ENCODE data around the gene SPAM1. TPM values are rescaled to one million over a fixed set of nuclear protein-coding genes. Genes with fewer than 3 reads are reported as not detected.
"Not testable (repeated sequence)": the region's sequence is repeated elsewhere in the genome, so short reads cannot be mapped to it uniquely, and the experiment has no call there.

The SPAM1 gene
- total and polyA plus RNA-seq, 7 experiments from 2014 or later = not detected

- CTCF ChIA-PET, POLR2A ChIA-PET, ATAC-seq: not testable (repeated sequence)
Observed at GRCh38 chr7:123894753-123895152, 30.3 kb upstream of the SPAM1 start.

DNA sequence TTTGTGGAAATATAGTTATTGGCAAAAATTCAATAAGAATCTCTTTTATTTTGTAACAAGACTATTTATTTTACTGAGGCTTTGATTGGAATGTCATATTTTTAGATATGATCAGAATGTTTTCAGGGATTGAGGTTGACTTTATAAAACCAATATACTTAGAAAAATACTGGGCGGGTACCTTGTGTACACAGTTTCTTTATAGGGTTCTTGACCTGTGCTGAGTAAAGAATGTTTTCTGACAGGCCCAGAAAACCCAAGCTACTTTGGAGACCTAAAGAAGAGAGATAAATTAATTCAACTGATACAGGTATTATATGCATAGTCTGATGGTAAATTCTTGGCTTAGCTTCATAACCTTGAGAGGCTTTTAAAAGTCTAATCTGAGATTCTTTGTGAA lies 23.9 kb upstream of the SPAM1 start:
- Mint-ChIP-seq H3K9me3 (peaks cover 2 to 21% (median 4%) of the 10 kb centered on the region in 11 donors), H3K27ac (no peak overlapping the region), H3K4me3 (no peak overlapping the region), H3K27me3 (no peaks in the 10 kb centered on the region), H3K4me1 (no peaks in the 10 kb centered on the region), H3K36me3 (peaks cover 0 to 2% (median 0%) of the 10 kb centered on the region in 5 donors)
- CTCF ChIA-PET = no interaction called here
- Histone ChIP-seq H3K27me3 (ENCODE audit: control insufficient read depth in 2 of 2, insufficient read depth in 2 of 2, low read length in 2 of 2) (no peaks in the 10 kb centered on the region), H3K27ac (ENCODE audit: low read depth, low read length) (no peak overlapping the region), H3K4me1 (ENCODE audit: control insufficient read depth in 2 of 2, insufficient read depth in 2 of 2, low read length in 2 of 2) (no peaks in the 10 kb centered on the region), H3K4me3 (ENCODE audit: low read length) (no peak overlapping the region), H3K36me3 (ENCODE audit: control insufficient read depth in 2 of 3, insufficient read depth in 3 of 3, low read length in 3 of 3) (no peaks in the 10 kb centered on the region), H3K9me3 (ENCODE audit: control insufficient read depth in 2 of 3, low read length in 3 of 3) (no peaks in the 10 kb centered on the region)
- intact Hi-C loops (cut with micrococcal nuclease) = no loop called here
- DNase-seq = no peak
- POLR2A ChIA-PET = no interaction called here
- ATAC-seq = no peak

More at GRCh38 chr7:123894753-123895152, 30.3 kb upstream of the SPAM1 start:
- H3K27me3 ChIP-seq (ENCODE audit: control insufficient read depth in 2 of 2, insufficient read depth in 2 of 2, low read length in 2 of 2); H3K9me3 ChIP-seq (ENCODE audit: control insufficient read depth in 2 of 3, low read length in 3 of 3); intact Hi-C loops (cut with micrococcal nuclease); H3K36me3 ChIP-seq (ENCODE audit: control insufficient read depth in 2 of 3, insufficient read depth in 3 of 3, low read length in 3 of 3); H3K4me1 ChIP-seq (ENCODE audit: control insufficient read depth in 2 of 2, insufficient read depth in 2 of 2, low read length in 2 of 2); H3K4me1 Mint-ChIP-seq; H3K36me3 Mint-ChIP-seq; H3K27ac ChIP-seq (ENCODE audit: low read depth, low read length); DNase-seq; H3K27ac Mint-ChIP-seq; H3K4me3 Mint-ChIP-seq; H3K4me3 ChIP-seq (ENCODE audit: low read length): not testable (repeated sequence)
- peaks cover 2 to 40% (median 18%) of the 10 kb centered on the region in 11 donors for H3K9me3 Mint-ChIP-seq
- peaks cover 0 to 19% (median 14%) of the 10 kb centered on the region in 5 donors for H3K27me3 Mint-ChIP-seq

DNA sequence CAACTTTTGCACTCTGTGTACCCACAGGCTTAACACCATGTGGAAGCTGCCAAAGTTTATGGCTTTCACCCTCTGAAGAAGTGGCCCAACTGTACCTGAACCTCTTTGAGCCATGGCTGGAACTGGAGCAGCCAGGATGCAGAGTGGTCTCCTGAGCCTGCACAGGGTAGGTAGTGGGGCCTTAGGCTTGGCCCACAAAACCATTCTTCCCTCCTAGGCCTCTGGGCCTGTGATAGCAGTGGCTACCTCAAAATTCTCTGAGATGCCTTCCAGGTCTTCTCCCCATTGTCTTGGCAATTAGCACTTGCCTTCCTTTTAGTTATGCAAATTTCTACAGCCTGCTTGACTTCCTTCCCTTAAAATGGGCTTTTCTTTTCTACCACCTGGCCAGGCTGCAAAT lies 19.3 kb upstream of the SPAM1 start:
- Histone ChIP-seq H3K36me3 (ENCODE audit: control insufficient read depth in 2 of 3, insufficient read depth in 3 of 3, low read length in 3 of 3) (no peaks in the 10 kb centered on the region), H3K4me1 (ENCODE audit: control insufficient read depth in 2 of 2, insufficient read depth in 2 of 2, low read length in 2 of 2) (no peaks in the 10 kb centered on the region), H3K27me3 (ENCODE audit: control insufficient read depth in 2 of 2, insufficient read depth in 2 of 2, low read length in 2 of 2) (no peaks in the 10 kb centered on the region), H3K9me3 (ENCODE audit: control insufficient read depth in 2 of 3, low read length in 3 of 3) (no peaks in the 10 kb centered on the region), H3K27ac (ENCODE audit: low read depth, low read length) (no peak overlapping the region), H3K4me3 (ENCODE audit: low read length) (no peak overlapping the region)
- H3K27ac Mint-ChIP-seq = no peak overlapping the region
- ChIA-PET POLR2A (no interaction called here), CTCF (no interaction called here)
- H3K36me3 Mint-ChIP-seq = peaks cover 0 to 7% (median 0%) of the 10 kb centered on the region in 5 donors
- H3K27me3 Mint-ChIP-seq = peaks cover 0 to 11% (median 0%) of the 10 kb centered on the region in 5 donors
- no peaks in the 10 kb centered on the region for H3K4me1 Mint-ChIP-seq
- peaks cover 0 to 17% (median 6%) of the 10 kb centered on the region in 11 donors for H3K9me3 Mint-ChIP-seq
- intact Hi-C loops (cut with micrococcal nuclease) = no loop called here
- ATAC-seq (no peak), DNase-seq (no peak)
- H3K4me3 Mint-ChIP-seq = no peak overlapping the region

- H3K4me3 Mint-ChIP-seq = no peak overlapping the region
- no peak for ATAC-seq
- Histone ChIP-seq H3K4me1 (ENCODE audit: control insufficient read depth in 2 of 2, insufficient read depth in 2 of 2, low read length in 2 of 2) (no peaks in the 10 kb centered on the region), H3K9me3 (ENCODE audit: control insufficient read depth in 2 of 3, low read length in 3 of 3) (no peaks in the 10 kb centered on the region), H3K4me3 (ENCODE audit: low read length) (no peak overlapping the region), H3K27ac (ENCODE audit: low read depth, low read length) (no peak overlapping the region), H3K36me3 (ENCODE audit: control insufficient read depth in 2 of 3, insufficient read depth in 3 of 3, low read length in 3 of 3) (no peaks in the 10 kb centered on the region), H3K27me3 (ENCODE audit: control insufficient read depth in 2 of 2, insufficient read depth in 2 of 2, low read length in 2 of 2) (no peaks in the 10 kb centered on the region)
- peaks cover 0 to 9% (median 4%) of the 10 kb centered on the region in 5 donors for H3K27me3 Mint-ChIP-seq
- DNase-seq = no peak
- H3K36me3 Mint-ChIP-seq = no peaks in the 10 kb centered on the region
- intact Hi-C loops (cut with micrococcal nuclease) = loop anchor here (2.0 to 5.0 kb wide), 2 partner anchors 233 to 234 kb away; no protein-coding TSS in a partner anchor
- ChIA-PET POLR2A (no interaction called here), CTCF (no interaction called here)
- no peaks in the 10 kb centered on the region for H3K4me1 Mint-ChIP-seq
- no peaks in the 10 kb centered on the region for H3K9me3 Mint-ChIP-seq
- H3K27ac Mint-ChIP-seq = no peak overlapping the region
Observed at GRCh38 chr7:123916240-123916724, 8.8 kb upstream of the SPAM1 start.

DNA sequence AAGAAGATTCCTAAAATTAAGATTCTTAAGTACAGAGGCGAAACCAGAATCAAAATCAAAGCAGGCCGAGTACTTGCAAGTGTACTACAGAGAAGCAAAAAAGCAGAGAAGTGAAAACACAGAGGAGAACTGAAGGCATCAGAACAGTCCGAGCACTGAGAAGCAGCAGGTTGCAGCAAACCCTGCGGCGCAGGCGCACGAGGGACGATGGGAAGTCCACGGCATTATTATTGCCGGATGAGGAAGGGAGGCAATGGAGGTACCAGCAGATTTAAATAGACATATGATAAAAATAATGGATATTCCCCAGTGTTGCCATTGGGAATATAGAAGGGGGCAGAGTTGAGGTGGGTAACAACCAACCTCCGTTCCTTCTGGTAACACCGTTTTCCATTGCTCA lies 7.2 kb upstream of the SPAM1 start:
- H3K27ac Mint-ChIP-seq = no peak overlapping the region
- no peaks in the 10 kb centered on the region for H3K27me3 ChIP-seq (ENCODE audit: control insufficient read depth in 2 of 2, insufficient read depth in 2 of 2, low read length in 2 of 2)
- peaks cover 0 to 13% (median 8%) of the 10 kb centered on the region in 5 donors for H3K27me3 Mint-ChIP-seq
- no peaks in the 10 kb centered on the region for H3K9me3 ChIP-seq (ENCODE audit: control insufficient read depth in 2 of 3, low read length in 3 of 3)
- ATAC-seq = no peak
- no peak overlapping the region for H3K27ac ChIP-seq (ENCODE audit: low read depth, low read length)
- no peaks in the 10 kb centered on the region for H3K36me3 ChIP-seq (ENCODE audit: control insufficient read depth in 2 of 3, insufficient read depth in 3 of 3, low read length in 3 of 3)
- ChIA-PET CTCF (no interaction called here), POLR2A (no interaction called here)
- H3K36me3 Mint-ChIP-seq = no peaks in the 10 kb centered on the region
- intact Hi-C loops (cut with micrococcal nuclease) = loop anchor here (2.0 to 5.0 kb wide), 2 partner anchors 235 to 236 kb away; no protein-coding TSS in a partner anchor
- no peak overlapping the region for H3K4me3 ChIP-seq (ENCODE audit: low read length)
- no peaks in the 10 kb centered on the region for H3K4me1 ChIP-seq (ENCODE audit: control insufficient read depth in 2 of 2, insufficient read depth in 2 of 2, low read length in 2 of 2)
- no peak for DNase-seq
- no peaks in the 10 kb centered on the region for H3K4me1 Mint-ChIP-seq
- no peaks in the 10 kb centered on the region for H3K9me3 Mint-ChIP-seq
- no peak overlapping the region for H3K4me3 Mint-ChIP-seq

DNA sequence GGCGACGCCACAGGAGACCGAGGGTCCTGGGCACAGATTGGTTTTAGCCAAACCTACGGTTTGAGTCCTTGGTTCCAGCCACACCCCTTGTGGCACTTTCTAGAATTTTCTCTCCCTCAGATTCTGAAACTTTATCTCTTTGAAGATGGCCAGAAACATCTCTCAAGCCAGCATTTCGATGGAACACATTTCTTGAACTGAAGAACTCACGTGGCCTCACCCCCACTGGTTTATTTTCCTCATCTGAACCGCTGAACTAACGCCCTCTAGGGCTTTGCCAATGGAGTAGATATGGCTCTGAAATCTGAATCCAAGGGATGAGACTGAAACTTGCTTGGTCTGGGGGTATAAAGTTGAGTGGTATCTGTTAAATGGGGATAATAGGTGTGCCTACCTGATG lies 6.7 kb upstream of the SPAM1 start:
- Histone ChIP-seq H3K27me3 (ENCODE audit: control insufficient read depth in 2 of 2, insufficient read depth in 2 of 2, low read length in 2 of 2) (no peaks in the 10 kb centered on the region), H3K4me1 (ENCODE audit: control insufficient read depth in 2 of 2, insufficient read depth in 2 of 2, low read length in 2 of 2) (no peaks in the 10 kb centered on the region), H3K27ac (ENCODE audit: low read depth, low read length) (no peak overlapping the region), H3K9me3 (ENCODE audit: control insufficient read depth in 2 of 3, low read length in 3 of 3) (no peaks in the 10 kb centered on the region), H3K36me3 (ENCODE audit: control insufficient read depth in 2 of 3, insufficient read depth in 3 of 3, low read length in 3 of 3) (no peaks in the 10 kb centered on the region), H3K4me3 (ENCODE audit: low read length) (no peak overlapping the region)
- intact Hi-C loops (cut with micrococcal nuclease) = loop anchor here in 1 of 2 donors (5.0 kb wide), 1 partner anchor 236 kb away; no protein-coding TSS in a partner anchor
- no peaks in the 10 kb centered on the region for H3K9me3 Mint-ChIP-seq
- no peak overlapping the region for H3K4me3 Mint-ChIP-seq
- ATAC-seq (no peak), DNase-seq (no peak)
- H3K4me1 Mint-ChIP-seq = no peaks in the 10 kb centered on the region
- H3K36me3 Mint-ChIP-seq = no peaks in the 10 kb centered on the region
- POLR2A ChIA-PET = no interaction called here
- no peak overlapping the region for H3K27ac Mint-ChIP-seq
- CTCF ChIA-PET = no interaction called here
- peaks cover 0 to 13% (median 8%) of the 10 kb centered on the region in 5 donors for H3K27me3 Mint-ChIP-seq

DNA sequence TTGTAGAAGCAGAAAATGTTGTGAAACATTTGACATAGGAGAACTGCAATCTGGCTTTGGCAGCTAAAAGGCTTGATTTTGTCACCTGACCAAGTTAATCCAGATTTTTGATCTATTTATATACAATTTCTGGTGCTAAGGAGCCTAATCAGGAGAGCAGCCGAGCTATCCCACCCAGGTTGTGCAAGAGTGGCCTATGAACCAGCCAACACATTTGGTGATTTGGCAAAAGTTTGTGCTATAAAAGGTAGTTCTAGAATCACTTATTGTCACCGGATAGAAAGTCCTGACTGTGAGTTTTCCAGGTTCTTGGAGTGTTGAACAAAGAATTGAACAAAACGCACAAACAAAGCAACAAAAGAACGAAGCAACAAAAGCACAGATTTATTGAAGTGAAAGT lies 1.4 kb upstream of the SPAM1 start:
- no peaks in the 10 kb centered on the region for H3K36me3 ChIP-seq (ENCODE audit: control insufficient read depth in 2 of 3, insufficient read depth in 3 of 3, low read length in 3 of 3)
- Mint-ChIP-seq H3K27me3 (peaks cover 0 to 26% (median 9%) of the 10 kb centered on the region in 5 donors), H3K27ac (no peak overlapping the region), H3K4me3 (no peak overlapping the region), H3K4me1 (no peaks in the 10 kb centered on the region), H3K36me3 (no peaks in the 10 kb centered on the region), H3K9me3 (peaks cover 0 to 4% (median 0%) of the 10 kb centered on the region in 11 donors)
- H3K27ac ChIP-seq (ENCODE audit: low read depth, low read length) = no peak overlapping the region
- no peak for DNase-seq
- H3K4me1 ChIP-seq (ENCODE audit: control insufficient read depth in 2 of 2, insufficient read depth in 2 of 2, low read length in 2 of 2) = no peaks in the 10 kb centered on the region
- H3K4me3 ChIP-seq (ENCODE audit: low read length) = no peak overlapping the region
- no peaks in the 10 kb centered on the region for H3K27me3 ChIP-seq (ENCODE audit: control insufficient read depth in 2 of 2, insufficient read depth in 2 of 2, low read length in 2 of 2)
- ChIA-PET CTCF (no interaction called here), POLR2A (no interaction called here)
- no peak for ATAC-seq
- intact Hi-C loops (cut with micrococcal nuclease) = no loop called here
- H3K9me3 ChIP-seq (ENCODE audit: control insufficient read depth in 2 of 3, low read length in 3 of 3) = no peaks in the 10 kb centered on the region
